WTC11 (cell line): ENCODE measurements around the gene DNM3.

Source experiments
- CTCF ChIP-seq: fragments of 200-600 bp; IDR thresholded peaks from 2 replicates; pipeline ENCODE4 v1.8.0; 2022; ENCODE audit warnings: antibody characterized with exemption
- FOXK1 ChIP-seq: sonication (generic); formaldehyde crosslinking; IDR thresholded peaks from 2 replicates; pipeline ENCODE4 v1.8.0; 2022; ENCODE audit warnings: mild to moderate bottlenecking, moderate library complexity, missing genetic modification reagents
- MAX ChIP-seq: sonication (generic); formaldehyde crosslinking; IDR thresholded peaks from 2 replicates; pipeline ENCODE4 v1.8.0; 2022; ENCODE audit warnings: mild to moderate bottlenecking, missing genetic modification reagents
- ZNF416 ChIP-seq: fragments of 250-450 bp; sonication (Bioruptor Pico); IDR thresholded peaks from 2 replicates; pipeline ENCODE4 v1.9.0; 2021; ENCODE audit warnings: mild to moderate bottlenecking, inconsistent platforms
- ZNF423 ChIP-seq: fragments of 250-450 bp; sonication (Bioruptor Pico); IDR thresholded peaks from 2 replicates; pipeline ENCODE4 v2.1.2; 2022; ENCODE audit warnings: mild to moderate bottlenecking, moderate library complexity

- no peak for TF ChIP-seq MAX (CRISPR knock-in tag)
- no peak for TF ChIP-seq FOXK1 (CRISPR knock-in tag)
- TF ChIP-seq CTCF: no peak
- no peak for TF ChIP-seq ZNF416 (CRISPR knock-in tag)
- TF ChIP-seq ZNF423 (CRISPR knock-in tag): no peak
Observed at GRCh38 chr1:171852272-171852671, 11.0 kb downstream of the DNM3 start.
